Cardiac fibroblast (primary cell): Measurements from ENCODE around the gene PAPPA.
A peak's percentile ranks its signal among the peaks of the same experiment; 100 is the strongest.

ENCODE experiments used
- DNase-seq, 2 donors: peaks; one replicate each; pipeline versions ENCODE4 v3.0.0 to v3.0.0-alpha.2; 2010; ENCODE audit warnings: low read depth in 2 of 2
- H3K4me3 ChIP-seq, 2 donors: replicated peaks in 1 of 2; 1 replicate in 1 of 2; 2 replicates in 1 of 2; pipeline ENCODE4 v1.5.1; 2011; ENCODE audit warnings: low read depth in 2 of 2, low read length in 2 of 2, mild to moderate bottlenecking in 2 of 2, moderate library complexity in 1 of 2
- TF ChIP-seq, protein P1 (sequence below): IDR thresholded peaks from one replicate; pipeline ENCODE4 v1.5.1; 2011; ENCODE audit warnings: low read depth, mild to moderate bottlenecking, low read length, inconsistent platforms

PAPPA gene

DNA sequence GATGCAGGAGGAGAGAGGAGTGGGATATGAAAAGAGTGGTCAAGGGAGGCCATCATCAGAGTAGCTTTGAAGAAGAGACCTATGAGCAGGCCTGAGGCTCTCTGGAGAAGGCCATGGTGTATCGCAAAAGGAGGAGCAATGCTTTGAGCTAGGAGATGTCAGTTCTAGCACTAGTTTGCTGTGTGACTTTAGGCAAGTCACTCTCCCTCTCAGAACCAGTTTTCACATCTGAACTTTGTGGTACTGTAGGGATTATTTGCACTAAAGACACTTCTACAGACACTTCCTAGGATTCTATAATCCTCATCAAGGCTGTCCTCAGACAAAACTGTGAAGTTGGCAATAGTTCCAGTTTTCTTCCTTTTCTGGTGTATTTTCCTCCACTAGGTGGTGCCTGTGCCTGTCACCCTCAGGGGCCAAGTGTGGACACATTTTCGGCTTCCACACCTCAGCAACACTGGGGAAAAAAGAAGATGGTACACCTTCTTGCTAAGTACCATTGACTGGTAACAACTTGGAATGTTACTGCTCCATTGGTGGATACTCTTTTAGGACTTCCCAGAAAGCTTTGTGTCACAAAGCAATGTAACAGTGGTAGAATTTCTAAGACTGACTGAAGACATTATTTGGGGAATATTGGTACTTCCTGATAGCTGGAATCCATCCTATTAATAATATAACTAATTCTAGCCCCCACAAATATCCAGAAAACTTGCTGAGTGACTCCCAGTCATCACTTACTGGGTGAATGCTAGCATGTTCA, 9.9 kb downstream of the PAPPA start:
- H3K4me3 ChIP-seq, result no peak overlapping the region
- TF ChIP-seq, protein P1, sequence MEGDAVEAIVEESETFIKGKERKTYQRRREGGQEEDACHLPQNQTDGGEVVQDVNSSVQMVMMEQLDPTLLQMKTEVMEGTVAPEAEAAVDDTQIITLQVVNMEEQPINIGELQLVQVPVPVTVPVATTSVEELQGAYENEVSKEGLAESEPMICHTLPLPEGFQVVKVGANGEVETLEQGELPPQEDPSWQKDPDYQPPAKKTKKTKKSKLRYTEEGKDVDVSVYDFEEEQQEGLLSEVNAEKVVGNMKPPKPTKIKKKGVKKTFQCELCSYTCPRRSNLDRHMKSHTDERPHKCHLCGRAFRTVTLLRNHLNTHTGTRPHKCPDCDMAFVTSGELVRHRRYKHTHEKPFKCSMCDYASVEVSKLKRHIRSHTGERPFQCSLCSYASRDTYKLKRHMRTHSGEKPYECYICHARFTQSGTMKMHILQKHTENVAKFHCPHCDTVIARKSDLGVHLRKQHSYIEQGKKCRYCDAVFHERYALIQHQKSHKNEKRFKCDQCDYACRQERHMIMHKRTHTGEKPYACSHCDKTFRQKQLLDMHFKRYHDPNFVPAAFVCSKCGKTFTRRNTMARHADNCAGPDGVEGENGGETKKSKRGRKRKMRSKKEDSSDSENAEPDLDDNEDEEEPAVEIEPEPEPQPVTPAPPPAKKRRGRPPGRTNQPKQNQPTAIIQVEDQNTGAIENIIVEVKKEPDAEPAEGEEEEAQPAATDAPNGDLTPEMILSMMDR, result peak; percentile 62
- no peak for DNase-seq

DNA sequence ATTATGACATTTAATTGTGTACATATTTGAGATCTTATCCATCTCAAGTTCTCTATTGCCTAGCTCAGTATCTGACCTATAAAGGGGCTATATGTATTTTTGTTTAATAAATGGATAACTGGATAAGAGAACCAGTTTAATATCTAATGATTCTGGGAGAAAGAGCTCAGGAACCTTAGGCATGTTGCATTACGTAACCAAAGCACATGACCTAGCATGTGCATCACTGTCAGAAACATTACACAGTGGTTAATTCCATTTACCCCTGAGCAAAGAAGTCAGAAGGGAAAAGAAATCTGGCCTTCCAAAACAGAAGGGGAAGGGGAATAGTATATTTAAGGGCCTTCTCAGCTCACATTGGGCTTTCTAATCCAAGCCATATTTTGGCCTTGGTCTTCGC, 12.3 kb downstream of the PAPPA start:
- H3K4me3 ChIP-seq, result no peak overlapping the region
- TF ChIP-seq, protein P1, result no peak
- peak in 1 of 2 donors; percentile 60 for DNase-seq

DNA sequence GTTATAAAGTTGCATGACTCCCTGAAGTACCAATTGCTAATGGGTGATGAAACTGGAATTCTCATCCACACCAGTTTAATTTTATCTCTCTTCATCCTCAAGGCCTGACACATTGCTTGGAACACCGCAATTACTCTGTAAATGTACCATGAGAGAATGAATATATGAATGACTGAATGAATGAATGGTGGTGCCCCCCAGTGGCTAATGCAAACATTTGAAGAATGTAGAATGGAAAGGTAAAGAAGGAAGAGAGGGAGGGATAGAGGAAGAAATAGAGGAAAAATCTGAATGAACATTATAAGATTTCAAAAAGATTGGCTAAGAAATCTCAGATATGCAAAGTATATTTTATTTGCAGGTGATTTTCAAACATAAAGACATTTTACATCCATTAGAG, 13.1 kb downstream of the PAPPA start:
- H3K4me3 ChIP-seq, result no peak overlapping the region
- TF ChIP-seq, protein P1, result no peak
- no peak for DNase-seq

DNA sequence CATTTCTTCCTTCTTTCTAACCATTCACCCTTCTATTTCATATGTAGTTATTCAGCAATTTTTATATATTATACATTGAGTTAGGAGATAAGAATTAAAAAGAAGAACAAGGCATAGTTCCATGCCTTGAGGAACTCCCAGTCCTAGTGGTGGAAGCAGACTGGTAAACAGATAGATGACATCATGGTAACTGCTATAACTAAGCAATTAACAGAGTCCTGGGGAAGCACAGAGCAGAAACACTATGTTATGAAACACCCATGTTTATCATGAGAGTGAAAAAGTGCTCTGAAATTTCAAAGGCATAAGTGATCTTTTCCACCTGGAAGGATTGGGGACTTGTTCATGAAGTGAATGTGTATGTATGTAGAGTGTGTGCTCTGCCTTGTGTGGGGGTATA, 14.6 kb downstream of the PAPPA start:
- TF ChIP-seq, protein P1, result no peak
- no peak overlapping the region for H3K4me3 ChIP-seq
- DNase-seq, result no peak

DNA sequence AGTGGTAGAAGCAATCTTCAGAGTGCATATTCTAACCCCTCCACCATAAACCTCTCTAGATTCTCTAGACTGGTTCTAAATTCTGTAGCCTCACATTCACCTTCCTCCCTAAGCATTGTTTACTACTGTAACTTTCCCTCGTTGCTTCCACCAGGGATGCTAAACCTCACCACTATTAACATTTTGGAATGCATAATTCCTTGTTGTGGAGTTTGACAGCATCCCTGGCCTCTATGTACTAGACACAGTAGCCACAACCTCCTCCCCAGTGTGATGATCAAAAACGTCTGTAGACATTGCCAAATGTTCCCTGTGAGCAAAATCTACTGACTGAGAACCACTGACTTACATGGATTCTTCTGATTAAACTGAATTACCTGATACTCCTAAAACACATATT, 18.6 kb downstream of the PAPPA start:
- H3K4me3 ChIP-seq, result no peak overlapping the region
- TF ChIP-seq, protein P1, result no peak
- DNase-seq, result no peak

DNA sequence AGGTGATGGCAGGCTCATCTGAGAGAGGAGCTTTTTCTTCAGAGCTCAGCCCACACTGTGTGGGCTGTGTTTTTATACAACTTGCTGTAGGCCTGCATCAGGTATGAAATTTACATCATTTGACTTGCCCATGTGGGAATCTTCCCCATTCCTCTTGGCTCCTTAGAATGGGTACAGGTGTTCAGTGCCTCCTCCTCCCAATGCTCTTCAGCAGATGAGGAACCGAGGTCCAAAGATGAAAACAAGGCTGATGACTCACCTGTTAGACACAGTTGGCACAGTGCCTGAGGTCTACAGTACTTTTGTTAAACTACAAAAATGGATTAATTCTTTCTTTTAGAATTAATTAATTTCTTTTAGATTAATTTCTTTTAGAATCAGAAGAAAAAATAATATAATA, 20.8 kb downstream of the PAPPA start:
- TF ChIP-seq, protein P1, result no peak
- no peak overlapping the region for H3K4me3 ChIP-seq
- DNase-seq, result peak; percentile 47 to 78

DNA sequence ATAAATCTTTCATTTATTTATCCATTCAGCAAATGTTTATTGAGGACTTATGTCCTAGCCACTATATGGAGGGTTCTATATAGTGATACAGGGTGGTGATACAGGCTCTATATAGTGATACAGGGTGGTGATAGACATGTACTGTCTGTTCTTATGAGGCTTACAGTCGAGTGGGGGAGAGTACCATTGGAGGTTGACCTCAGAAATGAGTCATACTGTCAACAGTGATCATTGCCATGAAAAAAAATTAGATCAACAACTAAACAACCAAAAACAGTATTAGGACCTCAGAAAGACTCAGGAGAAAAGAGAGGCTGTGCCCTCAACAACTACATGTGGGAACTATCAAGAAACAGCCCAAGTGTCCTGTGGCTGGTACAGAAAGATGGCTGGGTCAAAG, 22.0 kb downstream of the PAPPA start:
- H3K4me3 ChIP-seq, result no peak overlapping the region
- DNase-seq, result peak; percentile 35 to 75
- TF ChIP-seq, protein P1, result no peak
